Measurements from ENCODE around the gene KATNB1. TPM values are rescaled to one million over a fixed set of nuclear protein-coding genes. Genes with fewer than 3 reads are reported as not detected.

The KATNB1 gene
- total and polyA plus RNA-seq, 4 donors, result 14.9 to 39.3 (median 20.1) TPM

GRCh38 chr16:57713596-57713995 is 22.0 kb upstream of the KATNB1 start:
- H3K9me3 ChIP-seq (ENCODE audit: control insufficient read depth in 4 of 4, insufficient read depth in 3 of 4, low read length in 3 of 4), result no peaks in the 10 kb centered on the region
- DNase-seq (no peak), ATAC-seq (ENCODE audit: insufficient read depth, low FRiP score) (no peak)
- H3K9ac ChIP-seq (ENCODE audit: insufficient read depth in 1 of 2, low read length in 2 of 2), result no peak overlapping the region
- 93 to 94% methylated on average over 8 of the region's 8 CpGs for WGBS, 2 donors
- no peak overlapping the region for H3K4me3 ChIP-seq
- TF ChIP-seq CTCF (IDR thresholded peaks at IDR 0.05; ENCODE audit: control extremely low read depth, extremely low read depth), result no peak
- peaks cover 0 to 5% (median 0%) of the 10 kb centered on the region in 3 donors for H3K27me3 ChIP-seq (ENCODE audit: control insufficient read depth in 3 of 3, insufficient read depth in 3 of 3, low read length in 2 of 3)
- no peak overlapping the region for H3K27ac ChIP-seq (ENCODE audit: low read depth in 1 of 2, low read length in 1 of 2)
- H3K4me1 ChIP-seq (ENCODE audit: control insufficient read depth in 5 of 5, insufficient read depth in 5 of 5, low read length in 5 of 5), result no peaks in the 10 kb centered on the region
- no peaks in the 10 kb centered on the region for H3K36me3 ChIP-seq (ENCODE audit: control insufficient read depth in 4 of 4, insufficient read depth in 4 of 4, low read length in 4 of 4)

- no peaks in the 10 kb centered on the region for H3K9me3 ChIP-seq (ENCODE audit: control insufficient read depth in 4 of 4, insufficient read depth in 3 of 4, low read length in 3 of 4)
- H3K9ac ChIP-seq (ENCODE audit: insufficient read depth in 1 of 2, low read length in 2 of 2), result no peak overlapping the region
- ATAC-seq (ENCODE audit: insufficient read depth, low FRiP score) (no peak), DNase-seq (no peak)
- TF ChIP-seq CTCF (IDR thresholded peaks at IDR 0.05; ENCODE audit: control extremely low read depth, extremely low read depth), result no peak
- H3K36me3 ChIP-seq (ENCODE audit: control insufficient read depth in 4 of 4, insufficient read depth in 4 of 4, low read length in 4 of 4), result no peaks in the 10 kb centered on the region
- H3K27me3 ChIP-seq (ENCODE audit: control insufficient read depth in 3 of 3, insufficient read depth in 3 of 3, low read length in 2 of 3), result peaks cover 0 to 5% (median 0%) of the 10 kb centered on the region in 3 donors
- H3K4me1 ChIP-seq (ENCODE audit: control insufficient read depth in 5 of 5, insufficient read depth in 5 of 5, low read length in 5 of 5), result no peaks in the 10 kb centered on the region
- no peak overlapping the region for H3K27ac ChIP-seq (ENCODE audit: low read depth in 1 of 2, low read length in 1 of 2)
- H3K4me3 ChIP-seq, result no peak overlapping the region
- 90 to 94% methylated on average over 6 of the region's 6 CpGs for WGBS, 2 donors
Measured at GRCh38 chr16:57714047-57714446, 21.5 kb upstream of the KATNB1 start.

GRCh38 chr16:57720142-57720575 is 15.4 kb upstream of the KATNB1 start:
- H3K9me3 ChIP-seq (ENCODE audit: control insufficient read depth in 4 of 4, insufficient read depth in 3 of 4, low read length in 3 of 4), result no peaks in the 10 kb centered on the region
- DNase-seq, result peak; percentile 36 to 59 (median 47)
- peak; percentile 14 for TF ChIP-seq CTCF (IDR thresholded peaks at IDR 0.05; ENCODE audit: control extremely low read depth, extremely low read depth)
- no peak overlapping the region for H3K4me3 ChIP-seq
- no peak for ATAC-seq (ENCODE audit: insufficient read depth, low FRiP score)
- no peaks in the 10 kb centered on the region for H3K4me1 ChIP-seq (ENCODE audit: control insufficient read depth in 5 of 5, insufficient read depth in 5 of 5, low read length in 5 of 5)
- no peaks in the 10 kb centered on the region for H3K27me3 ChIP-seq (ENCODE audit: control insufficient read depth in 3 of 3, insufficient read depth in 3 of 3, low read length in 2 of 3)
- H3K27ac ChIP-seq (ENCODE audit: low read depth in 1 of 2, low read length in 1 of 2), result no peak overlapping the region
- WGBS, 2 donors, result 66 to 78% methylated on average over 3 of the region's 3 CpGs
- no peaks in the 10 kb centered on the region for H3K36me3 ChIP-seq (ENCODE audit: control insufficient read depth in 4 of 4, insufficient read depth in 4 of 4, low read length in 4 of 4)
- no peak overlapping the region for H3K9ac ChIP-seq (ENCODE audit: insufficient read depth in 1 of 2, low read length in 2 of 2)

Data from lung (tissue), 12 donors.